ENCODE measurements around the gene TBCEL.
"Not testable (repeated sequence)": the region's sequence is repeated elsewhere in the genome, so short reads cannot be mapped to it uniquely, and the experiment has no call there.

TBCEL gene

GRCh38 chr11:121023848-121024751 lies at the start of gene TBCEL:
TBCEL (plus strand) TSS chr11:121024102; CDS start chr11:121045691, 21,589 bp downstream.
- peak; percentile 83 to 88 for DNase-seq

GRCh38 chr11:120974466-120974865 lies 49.4 kb upstream of the TBCEL start:
- DNase-seq = no peak

- DNase-seq = no peak
These were observed 48.9 kb upstream of the TBCEL start for GRCh38 chr11:120974965-120975364.

GRCh38 chr11:120977266-120978137 lies 46.4 kb upstream of the TBCEL start:
- no peak for DNase-seq

GRCh38 chr11:120978701-120979100 lies 45.2 kb upstream of the TBCEL start:
- DNase-seq = no peak

GRCh38 chr11:120985718-120986569 lies 38.0 kb upstream of the TBCEL start:
- peak; percentile 36 to 43 for DNase-seq

GRCh38 chr11:120988603-120989002 lies 35.3 kb upstream of the TBCEL start:
- DNase-seq = no peak

GRCh38 chr11:120991830-120992686 lies 31.8 kb upstream of the TBCEL start:
- DNase-seq = no peak

- no peak for DNase-seq
These were observed 29.6 kb upstream of the TBCEL start for GRCh38 chr11:120994091-120994859.

- DNase-seq = no peak
These were observed 28.7 kb upstream of the TBCEL start for GRCh38 chr11:120995184-120995583.

GRCh38 chr11:120996973-120997372 lies 26.9 kb upstream of the TBCEL start:
- DNase-seq = no peak

- no peak for DNase-seq
These were observed 25.3 kb upstream of the TBCEL start for GRCh38 chr11:120998581-120998980.

- no peak for DNase-seq
These were observed 19.6 kb upstream of the TBCEL start for GRCh38 chr11:121004206-121004840.

- DNase-seq = no peak
These were observed 17.0 kb upstream of the TBCEL start for GRCh38 chr11:121006922-121007321.

GRCh38 chr11:121008551-121008950 lies 15.4 kb upstream of the TBCEL start:
- no peak for DNase-seq

GRCh38 chr11:121012091-121012490 lies 11.8 kb upstream of the TBCEL start:
- DNase-seq = no peak

- DNase-seq = no peak
These were observed 5.2 kb upstream of the TBCEL start for GRCh38 chr11:121018746-121019145.

- not testable (repeated sequence) for DNase-seq
These were observed 2.2 kb upstream of the TBCEL start for GRCh38 chr11:121021718-121022117.

GRCh38 chr11:121024989-121025388 lies 1.1 kb downstream of the TBCEL start:
- DNase-seq = no peak

- DNase-seq = no peak
These were observed 5.3 kb downstream of the TBCEL start for GRCh38 chr11:121029153-121029552.

All from activated CD4-positive, alpha-beta T cell treated with anti-CD3 and anti-CD28 coated beads, Interleukin-2, amount 50 U/mL, for 48 hours (primary cell).